HG03354 (cell line): ENCODE results near the gene DPP10.

Experiments used
- ATAC-seq: cut with Tn5 transposase; IDR thresholded peaks from one replicate; pipeline ENCODE4 v1.9.1; 2021; ENCODE audit warnings: mild to moderate bottlenecking; ENCODE audit not compliant: unreplicated experiment, poor library complexity, severe bottlenecking

Gene DPP10

DNA sequence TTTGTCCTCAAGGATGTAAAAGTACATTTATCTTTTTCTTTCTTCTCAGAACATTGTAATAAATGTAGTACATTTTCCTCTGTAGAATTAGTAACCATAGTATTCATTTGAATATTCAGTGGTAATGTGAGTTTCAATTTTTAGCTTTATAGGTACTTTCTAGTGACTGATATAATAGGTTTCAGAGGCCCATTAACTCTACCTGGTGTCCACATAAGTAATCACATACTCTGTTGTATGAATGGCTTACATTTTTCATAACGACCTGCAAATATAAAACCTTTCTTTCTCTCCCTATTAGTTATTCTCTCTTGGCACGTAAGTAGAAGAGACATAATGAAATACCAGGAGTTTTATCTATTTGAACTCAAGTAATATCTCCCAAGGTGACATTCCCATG is 1017.6 kb downstream of the DPP10 start:
- no peak for ATAC-seq

DNA sequence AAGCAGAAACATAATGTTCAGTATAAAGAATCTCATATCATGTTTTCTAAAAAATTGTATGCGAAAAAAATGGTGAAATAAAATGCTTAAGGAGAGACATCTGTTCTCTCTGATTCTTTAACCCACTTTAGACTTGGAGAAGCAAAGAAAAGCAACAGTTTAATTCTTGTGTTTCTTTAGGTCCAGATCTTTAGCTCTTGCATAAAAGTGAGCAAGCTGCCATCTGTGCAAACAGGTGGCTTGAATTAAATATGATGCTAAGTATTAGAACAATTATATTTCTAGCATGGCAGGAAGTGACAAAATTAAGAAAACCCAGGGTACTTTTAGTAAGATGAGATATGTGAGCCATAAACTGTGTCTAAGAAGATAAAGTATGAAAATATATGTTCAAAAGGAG is 1038.3 kb downstream of the DPP10 start:
- ATAC-seq = no peak

DNA sequence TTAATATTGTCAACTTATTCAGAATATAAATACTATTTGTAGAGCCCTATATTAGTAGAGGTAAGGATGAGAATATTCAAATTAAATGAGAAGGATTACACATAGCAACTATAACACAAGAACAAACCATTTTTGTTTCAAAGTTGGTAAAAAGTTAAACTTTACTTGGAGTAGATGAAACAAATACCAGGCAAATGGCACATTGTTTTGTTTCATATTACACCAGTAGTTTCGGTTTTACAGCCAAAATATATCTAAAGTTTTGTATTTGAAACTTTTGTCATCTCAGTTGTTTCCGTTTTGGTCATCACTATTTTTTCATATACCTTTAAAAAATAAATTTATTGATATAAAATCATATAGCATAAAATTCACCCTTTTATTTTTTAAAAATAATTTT is 1039.4 kb downstream of the DPP10 start:
- no peak for ATAC-seq

DNA sequence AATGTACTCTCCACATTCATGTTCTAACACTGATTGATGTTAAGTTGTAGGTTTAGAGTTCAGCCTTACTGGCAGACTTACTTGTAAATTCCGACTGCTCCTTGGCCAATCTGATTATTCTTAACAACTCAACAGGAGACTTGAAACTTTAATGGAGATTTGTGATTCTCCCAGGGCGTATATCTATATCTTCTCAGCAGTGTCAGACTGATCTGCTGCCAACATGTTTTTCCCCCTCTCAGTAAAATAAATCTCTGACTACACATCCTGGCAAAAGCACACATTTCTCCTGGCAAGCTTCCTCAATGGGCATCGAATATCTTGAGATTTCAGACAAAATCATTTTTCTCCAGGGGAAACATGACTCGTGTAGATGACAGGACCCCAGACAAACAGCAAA is 1041.2 kb downstream of the DPP10 start:
- no peak for ATAC-seq

DNA sequence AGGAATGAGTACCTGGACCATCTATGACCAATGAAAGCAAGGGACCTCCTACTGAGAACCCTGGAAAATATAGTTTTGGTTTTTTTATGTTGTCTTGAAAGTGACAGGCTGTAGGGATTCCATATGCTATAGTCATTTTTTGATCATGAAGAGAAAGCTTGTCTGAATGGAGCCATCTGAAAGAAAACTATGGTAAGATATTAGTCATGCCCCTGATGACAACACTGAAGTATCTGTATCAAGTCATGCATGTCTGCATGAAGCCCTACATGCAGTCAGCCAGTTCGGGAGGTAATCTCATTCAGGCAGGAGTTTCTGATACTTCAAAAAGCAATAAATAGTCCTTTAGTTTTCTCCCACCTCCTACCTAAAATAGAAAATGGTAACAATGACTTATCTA is 1042.0 kb downstream of the DPP10 start:
- no peak for ATAC-seq

GRCh38 chr2:115484983-115485382 is 1042.5 kb downstream of the DPP10 start:
- ATAC-seq = no peak

GRCh38 chr2:115491186-115491793 is 1048.8 kb downstream of the DPP10 start:
- ATAC-seq = no peak

GRCh38 chr2:115505331-115505730 is 1062.9 kb downstream of the DPP10 start:
- ATAC-seq = no peak

DNA sequence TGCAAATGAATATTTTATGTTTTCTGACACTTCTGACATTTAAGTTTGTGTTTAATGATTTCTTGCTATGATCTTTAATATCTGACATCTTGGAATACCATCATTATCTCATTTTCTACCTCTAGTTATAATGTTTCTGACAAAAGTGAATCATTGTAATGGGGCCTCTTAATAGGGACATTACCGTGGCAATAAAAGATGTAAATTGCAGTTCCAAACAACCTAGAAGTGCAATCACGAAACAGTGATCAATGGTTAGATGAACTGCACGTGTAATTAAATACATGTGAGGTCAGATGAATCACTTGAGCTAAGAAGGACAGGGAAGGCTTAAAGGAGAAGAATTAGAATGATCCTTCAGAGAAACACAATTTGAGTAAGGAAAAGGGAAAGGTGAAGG is 1078.3 kb downstream of the DPP10 start:
- no peak for ATAC-seq

- ATAC-seq = no peak
These were observed 1082.0 kb downstream of the DPP10 start for GRCh38 chr2:115524452-115524851.

GRCh38 chr2:115529627-115530026 is 1087.2 kb downstream of the DPP10 start:
- no peak for ATAC-seq

- no peak for ATAC-seq
These were observed 1090.6 kb downstream of the DPP10 start for GRCh38 chr2:115533081-115533480.

DNA sequence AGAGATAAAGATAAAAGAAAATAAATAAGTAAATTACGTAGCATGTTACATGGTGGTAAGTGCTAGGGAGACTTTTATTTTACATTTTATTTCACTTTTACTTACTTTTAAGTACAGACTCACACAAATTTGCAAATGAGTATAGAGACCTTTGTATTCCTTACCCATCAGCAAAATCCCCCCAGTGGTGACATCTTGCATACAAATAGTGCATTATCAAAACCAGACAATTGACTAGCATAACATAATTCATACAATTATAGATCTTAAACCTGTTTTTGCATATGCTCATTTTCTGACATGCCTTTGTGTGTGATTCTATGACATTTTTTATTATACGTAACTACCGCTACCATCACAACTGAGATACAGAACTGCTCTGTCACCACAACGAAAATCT is 1099.4 kb downstream of the DPP10 start:
- ATAC-seq = no peak

DNA sequence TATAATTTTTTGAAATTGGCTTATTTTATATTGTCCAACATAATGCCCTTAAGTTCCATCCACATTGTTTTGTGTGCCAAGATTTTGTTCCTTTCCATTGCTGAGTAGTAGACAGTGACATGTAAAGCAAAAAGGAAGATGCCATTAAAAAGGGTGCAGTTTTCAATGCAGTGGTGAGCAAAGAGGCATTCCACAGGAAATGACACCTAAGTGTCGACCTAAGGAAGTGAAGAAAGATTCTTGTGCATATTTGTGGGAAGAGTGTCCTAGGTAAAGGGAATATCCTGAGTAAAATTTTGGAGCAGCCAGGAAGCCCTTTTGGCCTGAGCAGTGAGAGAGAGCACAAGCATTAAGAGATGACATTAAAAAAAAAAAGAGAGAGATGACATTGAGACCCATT is 1099.9 kb downstream of the DPP10 start:
- no peak for ATAC-seq

- ATAC-seq = no peak
These were observed 1100.6 kb downstream of the DPP10 start for GRCh38 chr2:115543024-115543423.

DNA sequence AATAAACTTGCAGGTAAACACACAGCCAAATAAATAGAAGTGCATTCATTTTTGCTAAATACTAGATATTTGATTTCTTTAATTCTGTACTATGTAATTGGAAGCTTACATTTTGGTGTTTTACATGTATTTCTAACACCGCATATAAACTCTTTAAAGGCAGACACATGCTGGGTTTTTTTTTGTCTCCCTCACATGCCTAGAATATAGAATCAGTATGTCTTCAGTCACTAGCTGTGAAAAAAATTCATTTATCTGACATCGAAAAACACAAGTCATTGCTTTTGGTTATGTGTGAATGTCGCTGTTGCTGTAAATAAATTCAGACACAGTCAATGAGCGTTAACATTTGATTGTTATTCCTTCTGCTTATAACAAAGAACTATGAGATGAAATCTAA is 1101.0 kb downstream of the DPP10 start:
- no peak for ATAC-seq

DNA sequence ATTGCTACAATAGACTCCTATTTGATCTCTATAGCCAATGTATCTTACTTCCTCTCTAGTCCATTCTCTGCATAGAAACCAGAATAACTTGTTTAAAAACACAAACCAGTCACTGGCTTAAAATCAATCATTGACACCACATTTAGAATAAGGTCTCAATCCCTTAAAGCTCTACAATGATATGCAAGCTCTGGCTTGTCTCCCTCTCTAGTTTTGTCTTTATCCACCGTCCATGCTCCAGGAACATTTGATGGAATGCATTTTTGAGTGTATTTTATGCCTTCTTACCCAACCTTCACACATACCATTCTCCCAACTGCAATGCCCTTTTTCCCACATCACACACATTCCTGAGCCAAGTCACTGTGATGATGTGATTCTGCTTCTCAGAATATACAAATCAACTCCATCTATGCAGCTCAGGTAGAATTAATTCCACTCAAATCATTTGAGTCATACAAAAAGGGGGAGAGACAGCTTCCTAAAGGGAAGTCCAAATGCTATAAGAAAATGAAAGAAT is 1107.2 kb downstream of the DPP10 start:
- ATAC-seq = no peak

DNA sequence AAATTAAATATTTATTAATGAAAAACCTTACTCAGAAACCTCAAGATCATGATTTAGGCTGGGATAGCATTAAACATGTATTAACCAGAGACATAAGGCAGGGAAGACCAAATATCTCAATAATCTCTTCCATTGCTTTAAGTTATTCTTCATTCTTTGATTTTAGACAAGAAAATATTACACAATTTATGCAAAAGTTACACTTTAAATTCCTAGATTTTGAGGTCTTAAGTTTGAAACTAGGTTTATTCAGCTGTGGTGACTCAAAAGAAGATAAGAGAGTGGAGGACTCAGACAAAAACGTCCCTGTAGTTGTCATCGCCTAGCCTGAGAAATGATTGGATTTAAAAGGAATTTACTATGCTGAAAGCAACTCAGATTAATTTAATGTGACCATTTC is 1110.3 kb downstream of the DPP10 start:
- ATAC-seq = no peak

GRCh38 chr2:115554153-115554552 is 1111.7 kb downstream of the DPP10 start:
- no peak for ATAC-seq

DNA sequence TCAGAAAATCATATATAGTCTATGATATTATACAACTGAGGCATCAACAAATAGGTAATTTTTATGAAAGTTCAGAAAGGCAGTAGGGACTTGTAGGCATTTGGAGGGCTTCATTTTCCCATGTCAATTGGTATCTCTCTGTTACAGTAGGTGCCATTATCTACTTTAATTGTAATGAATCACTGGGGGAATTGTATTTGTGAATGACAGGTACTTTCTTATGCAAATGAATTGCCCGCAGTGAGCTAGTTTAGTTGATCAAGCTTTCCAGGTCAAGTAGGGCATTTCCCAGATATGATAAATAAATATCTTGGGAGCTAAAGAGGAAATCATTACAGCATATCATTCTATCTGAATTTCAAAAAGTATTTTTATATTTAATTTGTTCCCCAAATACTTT is 1116.3 kb downstream of the DPP10 start:
- ATAC-seq = no peak

GRCh38 chr2:115560666-115561065 is 1118.2 kb downstream of the DPP10 start:
- no peak for ATAC-seq

DNA sequence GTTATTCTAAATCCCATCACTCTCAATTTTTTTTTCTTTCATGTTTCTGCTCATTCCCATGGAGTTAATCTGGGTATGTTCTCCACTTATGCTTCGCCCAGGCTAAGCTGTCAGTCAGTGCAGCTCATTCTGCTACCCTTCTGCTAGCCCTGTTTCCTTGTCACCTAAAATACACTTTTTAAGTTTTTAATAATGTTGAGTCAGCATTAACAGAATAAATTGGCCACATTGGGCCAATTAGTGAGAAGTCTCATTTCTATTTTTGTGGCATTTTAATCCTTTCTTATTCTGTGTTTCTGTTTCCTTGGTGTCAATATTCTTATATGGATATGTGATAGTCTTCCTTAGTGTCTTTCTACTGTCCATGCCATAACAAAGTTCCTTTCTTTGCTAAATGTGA is 1126.2 kb downstream of the DPP10 start:
- ATAC-seq = no peak
